ENCODE measurements around the gene CDC42BPG. TPM values are rescaled to one million over a fixed set of nuclear protein-coding genes. Genes with fewer than 3 reads are reported as not detected.

The CDC42BPG gene
- total and polyA plus RNA-seq, 2 of the 8 experiments (the other 6 are each of a cell fraction or from before 2014, with no cell fraction given), result 3.7 to 10.6 TPM

DNA sequence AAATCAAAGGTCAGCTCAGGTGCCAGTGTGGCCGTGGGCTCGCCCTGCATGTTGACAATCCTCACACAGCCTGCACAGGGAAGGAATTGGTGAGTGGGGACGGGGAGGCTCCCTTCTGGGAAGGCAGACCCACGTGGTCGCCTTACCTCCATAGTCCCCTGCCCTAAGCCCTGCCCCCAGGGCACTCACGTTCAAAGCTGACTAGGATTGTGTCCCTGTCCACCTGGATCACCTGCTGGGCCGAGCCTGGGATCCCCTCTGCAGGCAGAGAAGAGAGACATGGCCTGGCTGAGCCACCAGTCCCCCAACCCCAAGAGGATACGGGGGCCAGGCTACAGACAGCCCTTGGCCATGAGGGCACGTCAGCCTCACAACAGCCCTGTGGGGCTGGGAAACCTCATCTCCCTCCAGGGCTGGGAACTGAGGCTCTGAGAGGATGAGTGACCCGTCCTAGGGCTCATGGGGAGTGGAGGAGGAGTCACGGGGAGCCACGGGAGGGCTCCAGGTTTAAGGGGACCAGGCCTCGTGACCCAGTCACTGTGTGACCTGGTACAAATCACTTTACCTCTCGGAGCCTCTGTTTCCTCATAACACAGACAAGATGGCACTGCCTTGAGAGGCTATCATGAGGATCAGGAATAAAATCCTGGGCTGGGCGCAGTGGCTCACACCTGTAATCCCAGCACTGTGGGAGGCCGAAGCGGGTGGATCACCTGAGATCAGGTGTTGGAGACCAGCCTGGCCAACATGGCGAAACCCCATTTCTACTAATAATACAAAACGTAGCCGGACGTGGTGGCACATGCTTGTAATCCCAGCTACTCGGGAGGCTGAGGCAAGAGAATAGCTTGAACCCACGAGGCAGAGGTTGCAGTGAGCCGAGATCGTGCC is 54.0 kb downstream of the CDC42BPG start (continued):
- TF ChIP-seq, protein P1, sequence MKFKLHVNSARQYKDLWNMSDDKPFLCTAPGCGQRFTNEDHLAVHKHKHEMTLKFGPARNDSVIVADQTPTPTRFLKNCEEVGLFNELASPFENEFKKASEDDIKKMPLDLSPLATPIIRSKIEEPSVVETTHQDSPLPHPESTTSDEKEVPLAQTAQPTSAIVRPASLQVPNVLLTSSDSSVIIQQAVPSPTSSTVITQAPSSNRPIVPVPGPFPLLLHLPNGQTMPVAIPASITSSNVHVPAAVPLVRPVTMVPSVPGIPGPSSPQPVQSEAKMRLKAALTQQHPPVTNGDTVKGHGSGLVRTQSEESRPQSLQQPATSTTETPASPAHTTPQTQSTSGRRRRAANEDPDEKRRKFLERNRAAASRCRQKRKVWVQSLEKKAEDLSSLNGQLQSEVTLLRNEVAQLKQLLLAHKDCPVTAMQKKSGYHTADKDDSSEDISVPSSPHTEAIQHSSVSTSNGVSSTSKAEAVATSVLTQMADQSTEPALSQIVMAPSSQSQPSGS (IDR thresholded peaks at IDR 0.05; ENCODE audit: low read length), result no peak
- TF ChIP-seq POLR2A (IDR thresholded peaks at IDR 0.05; ENCODE audit: control extremely low read depth in 1 of 2, low read depth in 2 of 2, low read length in 2 of 2), result no peak
